Stimulated activated CD4-positive, alpha-beta T cell treated with anti-CD3 and anti-CD28 coated beads, Interleukin-15, amount 100 ng/mL, for 24 hours (primary cell): Measurements from ENCODE around the gene ENTREP3.

ENCODE experiments used
- DNase-seq: peaks from one replicate; pipeline ENCODE4 v3.0.0-alpha.2; 2020

The ENTREP3 gene

DNA sequence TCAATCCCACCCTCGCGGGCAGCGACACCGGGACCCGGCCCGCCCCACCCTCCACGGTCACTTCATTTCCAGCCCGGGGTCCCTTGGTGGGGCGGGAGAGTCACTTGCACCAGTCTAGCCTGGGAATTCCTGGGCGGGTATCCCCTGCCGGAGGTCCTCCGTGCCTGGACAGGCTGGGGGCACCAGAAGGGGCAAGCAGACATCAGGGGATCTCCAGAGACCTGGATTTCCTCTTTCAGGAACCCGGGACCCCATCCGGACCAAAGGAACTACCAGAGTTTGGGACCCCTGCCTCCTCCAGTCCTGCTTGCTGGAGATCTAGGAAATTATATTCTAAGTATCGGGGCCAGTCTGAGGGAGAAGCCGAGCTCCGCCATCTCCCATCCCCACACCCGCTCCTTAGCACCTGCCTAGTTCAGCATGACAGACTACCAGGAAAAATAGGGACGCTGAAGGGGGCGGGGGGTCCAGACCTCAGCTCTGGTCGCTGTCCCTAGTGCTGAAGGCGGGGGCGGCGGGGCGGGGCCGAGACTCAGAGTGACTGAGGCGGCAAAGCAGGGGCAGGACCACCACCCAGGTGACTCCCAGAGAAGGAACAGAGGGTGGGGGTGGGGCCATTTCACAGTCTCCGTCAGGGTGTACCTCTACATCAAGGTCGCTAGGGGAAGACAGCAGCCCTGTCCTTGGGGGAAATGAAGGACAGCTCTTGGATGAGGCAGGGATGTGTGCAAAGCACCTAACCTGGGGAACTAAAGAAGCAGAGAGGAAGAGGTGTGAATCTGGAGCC, 22.8 kb upstream of the ENTREP3 start:
- DNase-seq: peak; percentile 80

- peak; percentile 99 for DNase-seq
Measured at GRCh38 chr1:155277070-155277901, 22.0 kb upstream of the ENTREP3 start, which contains the start of gene HCN3. Gene HCN3, plus strand, starts transcription at chr1:155277463. Its CDS starts 128 bp downstream, at chr1:155277591.

DNA sequence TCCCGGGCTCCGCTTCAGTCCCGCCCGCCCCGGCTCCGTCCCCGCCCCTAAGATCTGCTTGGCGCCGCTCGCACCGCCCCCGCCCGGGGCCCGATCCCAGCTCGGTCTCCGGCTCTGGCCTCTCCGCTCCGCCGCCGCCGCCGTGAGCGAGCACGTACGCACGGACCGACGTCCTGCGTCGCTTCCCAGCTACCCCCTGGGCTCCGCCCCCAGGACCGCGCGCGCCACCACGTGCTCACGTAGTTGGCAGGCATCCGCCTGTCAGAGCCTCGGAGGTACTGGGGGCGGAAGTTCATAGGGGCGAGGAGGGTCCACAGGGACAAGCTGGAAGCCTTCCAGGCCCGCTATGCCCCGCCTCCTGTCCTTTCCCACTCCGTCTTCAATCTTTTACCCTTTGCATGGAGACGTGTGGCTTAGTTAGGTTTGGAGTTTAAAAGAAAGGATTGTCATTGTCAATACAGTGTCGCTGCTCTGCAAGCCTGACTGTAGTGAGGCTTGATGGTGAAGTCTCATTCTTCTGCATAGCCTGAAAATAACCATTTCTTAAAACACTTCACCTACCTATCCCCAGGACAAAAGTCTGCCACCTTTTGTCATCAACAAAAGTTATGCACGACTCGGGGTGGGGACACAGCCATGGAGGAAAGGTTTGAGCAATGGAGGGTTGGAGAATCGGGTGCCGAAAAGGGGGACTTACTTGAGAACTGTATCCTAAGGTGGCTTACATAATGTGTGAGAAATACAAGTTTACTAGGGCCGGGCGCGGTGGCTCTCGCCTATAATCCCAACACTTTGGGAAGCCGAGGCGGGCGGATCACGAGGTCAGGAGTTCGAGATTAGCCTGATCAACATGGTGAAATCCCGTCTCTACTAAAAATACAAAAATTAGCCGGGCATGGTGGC, 18.3 kb upstream of the ENTREP3 start, which contains the start of gene CLK2:
Gene CLK2 (minus strand): TSS at position 162 of the 903 bp plus-strand sequence. CDS start 2,527 bp downstream, outside the sequence.
- DNase-seq: peak; percentile 99

DNA sequence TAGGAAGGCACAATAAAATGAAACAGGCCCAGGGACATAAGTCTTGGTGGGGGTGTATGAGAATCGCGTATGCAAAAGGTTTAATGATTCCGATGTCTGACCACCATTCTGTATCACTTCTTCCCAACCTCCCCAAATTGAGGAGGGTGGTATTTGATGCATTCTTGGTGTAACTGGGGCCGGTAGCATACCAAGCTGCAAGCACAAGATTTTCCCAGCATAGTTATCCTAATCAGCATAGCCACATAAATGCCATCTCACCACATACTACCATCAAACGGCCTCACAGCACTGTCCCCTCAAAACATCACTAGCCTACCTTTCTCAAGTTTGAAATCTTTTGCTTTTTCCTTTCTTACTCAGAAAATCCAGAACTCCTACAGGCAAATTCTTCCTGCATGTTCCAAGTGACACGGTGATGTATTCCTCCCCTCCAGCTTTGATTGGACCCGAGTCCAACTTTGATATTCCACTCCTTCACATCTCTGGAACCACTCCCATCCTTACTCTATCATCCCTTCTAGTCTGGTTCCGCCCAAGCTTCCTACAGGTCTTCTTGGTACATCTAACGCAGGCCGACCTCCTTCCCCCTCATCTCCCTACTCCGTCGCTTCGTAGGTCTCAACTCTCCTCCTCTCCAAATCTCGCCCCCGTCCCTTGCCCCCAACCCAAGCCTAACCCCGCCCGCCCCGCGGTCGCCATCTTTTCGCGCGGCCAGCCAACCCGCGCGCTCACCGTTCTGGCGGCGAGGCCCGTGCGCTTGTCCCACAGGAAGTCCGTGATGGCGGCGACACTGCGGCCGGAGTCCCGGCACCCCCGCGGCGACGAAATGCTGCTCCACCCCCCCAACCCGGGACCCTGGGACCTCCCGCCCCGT, 17.4 kb upstream of the ENTREP3 start:
- no peak for DNase-seq

- DNase-seq: no peak
Measured at GRCh38 chr1:155269381-155269780, 14.1 kb upstream of the ENTREP3 start.

GRCh38 chr1:155268630-155269029, 13.3 kb upstream of the ENTREP3 start:
- DNase-seq: no peak

DNA sequence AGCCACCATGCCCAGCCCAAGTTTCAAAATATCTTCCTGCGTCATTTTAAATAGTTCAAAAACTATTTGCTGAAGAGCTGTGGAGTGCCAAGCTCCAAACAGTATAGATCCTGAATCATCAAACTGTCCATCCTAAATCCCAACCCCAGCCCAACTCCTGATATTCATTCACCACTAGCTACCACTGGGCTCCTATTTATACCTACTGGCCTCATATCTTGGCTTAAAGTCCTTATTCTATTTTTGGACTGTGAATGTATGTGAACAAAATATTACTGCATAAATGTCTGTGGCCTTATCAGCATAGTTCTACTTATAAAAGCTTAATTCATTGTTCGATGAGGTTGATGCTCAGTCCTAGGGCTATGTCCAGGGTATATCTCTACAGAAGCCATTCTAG, 12.1 kb upstream of the ENTREP3 start:
- no peak for DNase-seq

DNA sequence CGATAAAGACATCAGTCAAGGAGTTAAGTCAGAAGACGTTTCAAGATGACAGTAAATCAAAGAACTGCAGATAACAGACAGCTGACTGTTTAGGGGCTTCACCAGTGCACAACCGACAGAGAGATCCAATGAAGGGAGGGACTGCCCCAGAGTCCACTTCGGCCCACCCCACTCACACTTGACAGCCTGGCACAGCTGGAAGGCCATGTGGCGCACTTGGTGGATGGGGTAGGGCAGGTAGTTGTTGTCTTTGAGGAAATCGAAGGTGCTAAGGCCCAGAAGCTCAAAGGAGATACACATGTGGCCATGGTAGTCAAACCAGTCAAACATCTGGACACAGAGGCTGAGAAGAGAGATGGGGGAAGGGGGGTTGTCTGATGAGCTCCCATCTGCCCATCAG, 11.3 kb upstream of the ENTREP3 start:
- no peak for DNase-seq

GRCh38 chr1:155263067-155263466, 7.8 kb upstream of the ENTREP3 start:
- no peak for DNase-seq

DNA sequence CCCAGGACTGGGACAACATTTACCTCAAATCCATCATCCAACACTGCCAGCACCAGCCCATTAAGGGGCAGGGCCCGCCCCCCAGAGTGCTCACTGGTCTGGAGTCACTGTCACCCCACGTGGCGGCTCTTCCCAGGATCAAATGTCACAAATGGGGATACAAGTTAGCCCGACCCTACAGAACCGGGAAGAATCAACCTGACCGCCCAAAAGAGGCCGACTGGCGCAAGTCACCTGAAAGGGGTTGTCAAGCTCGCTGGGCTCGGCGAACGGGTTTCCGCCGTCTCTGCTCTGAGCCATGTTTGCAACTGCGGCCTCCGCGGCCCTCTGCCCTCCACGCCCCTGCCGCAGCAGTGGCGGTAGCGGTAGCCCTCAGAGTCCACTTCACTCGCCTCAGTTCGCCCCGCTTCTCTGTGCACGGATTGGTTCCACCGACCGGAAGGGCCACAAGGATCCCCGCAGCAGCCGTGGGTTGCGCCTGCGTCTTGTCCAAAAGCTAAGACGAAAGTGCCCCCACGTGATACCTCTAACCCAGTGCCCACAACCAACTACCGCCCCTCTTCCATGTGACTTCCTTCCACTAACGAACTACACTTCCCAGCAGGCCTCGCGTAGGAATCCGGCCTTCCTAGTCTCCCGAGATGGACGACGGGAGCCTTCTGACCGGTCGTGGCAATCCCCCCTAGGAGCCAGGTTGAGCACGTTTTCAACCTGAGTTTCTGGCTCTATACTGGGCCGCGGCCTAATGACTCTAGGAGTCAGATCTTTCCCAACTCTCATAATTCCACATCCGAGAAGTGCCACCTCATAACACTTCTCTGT, 6.8 kb upstream of the ENTREP3 start, which contains the start of gene SCAMP3:
Gene SCAMP3 (minus strand): TSS at position 509 of the 822 bp plus-strand sequence. CDS start 209 bp downstream, at position 300.
- peak; percentile 93 for DNase-seq

DNA sequence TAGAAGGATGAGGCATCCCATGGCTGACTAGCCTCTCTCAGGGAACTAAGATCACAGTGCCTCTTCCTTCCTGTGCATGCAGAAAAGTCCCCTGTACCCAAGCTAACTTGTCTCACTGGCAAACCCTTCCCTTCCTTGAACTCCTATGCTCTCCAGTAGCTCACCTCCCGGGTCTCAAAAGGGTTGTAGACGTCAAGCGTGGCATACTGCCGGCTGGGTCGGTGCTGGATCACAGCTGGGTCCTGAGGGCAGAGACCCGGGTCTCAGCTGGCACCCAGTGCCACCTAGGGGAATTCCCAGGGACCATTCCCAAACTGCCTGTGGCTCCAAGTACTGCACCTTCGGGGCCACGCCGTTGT, 6.2 kb upstream of the ENTREP3 start:
- DNase-seq: peak; percentile 32

GRCh38 chr1:155260276-155260675, 5.0 kb upstream of the ENTREP3 start:
- DNase-seq: no peak

GRCh38 chr1:155256058-155256852, 972 bp upstream of the ENTREP3 start:
- DNase-seq: no peak

GRCh38 chr1:155254714-155255242, 505 bp downstream of the ENTREP3 start:
- DNase-seq: peak; percentile 24

DNA sequence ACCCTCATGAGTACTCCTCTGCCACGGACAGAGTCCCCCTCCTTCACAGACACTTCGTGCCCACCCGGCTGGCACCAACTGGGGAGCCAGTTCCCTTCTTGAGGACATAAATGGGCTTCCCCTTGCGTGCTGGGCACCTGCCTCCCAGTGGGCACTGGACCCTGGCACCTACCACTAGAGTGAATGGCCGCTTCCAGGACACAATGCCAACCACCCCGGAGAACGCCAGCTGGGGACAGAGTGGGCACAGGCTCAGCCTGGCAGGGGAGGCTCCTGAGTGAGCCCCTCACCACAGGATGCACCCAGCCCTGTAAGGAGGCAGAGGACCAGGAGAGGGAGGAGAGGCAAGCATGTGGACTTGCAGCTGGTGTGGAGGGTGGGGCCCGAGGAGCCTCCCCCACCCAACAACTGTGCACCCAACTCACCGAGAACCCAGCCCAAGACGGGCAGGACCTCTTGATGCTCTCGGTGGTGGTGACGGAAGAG, 1.0 kb downstream of the ENTREP3 start:
- no peak for DNase-seq

DNA sequence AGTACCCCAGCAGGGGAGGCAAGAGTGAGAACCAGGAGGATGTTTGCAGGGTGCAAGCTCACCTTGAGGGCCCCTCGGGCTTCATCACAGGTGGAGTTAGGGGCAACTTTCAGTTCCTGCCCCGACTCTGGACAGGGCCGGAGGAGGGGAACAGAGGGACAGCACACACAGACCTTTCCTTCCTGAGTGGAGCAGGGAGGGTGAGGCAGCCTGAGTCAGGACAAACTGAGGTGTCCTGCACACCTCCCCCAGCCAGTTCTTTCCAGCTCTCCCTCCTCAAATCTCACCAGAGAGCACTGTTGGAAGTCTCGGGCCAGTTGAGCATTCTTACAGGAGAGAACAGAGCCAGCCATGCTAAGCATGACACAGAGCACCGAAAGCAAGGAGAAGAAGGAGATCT, 1.5 kb downstream of the ENTREP3 start:
- DNase-seq: no peak

GRCh38 chr1:155253208-155253607, 2.1 kb downstream of the ENTREP3 start:
- DNase-seq: no peak

- DNase-seq: no peak
Measured at GRCh38 chr1:155251566-155251965, 3.7 kb downstream of the ENTREP3 start.
